SU-DHL-6 (cell line): ENCODE results near the gene MMP10.

Experiments
- H2AFZ ChIP-seq: fragments of 200-600 bp; sonication (generic); 2 replicates; pipeline ENCODE4 v1.6.1; 2014; ENCODE audit warnings: low read depth, mild to moderate bottlenecking, moderate library complexity, mixed read lengths, antibody characterized with exemption, low read length; ENCODE audit not compliant: severe bottlenecking
- H3F3A ChIP-seq: fragments of 200-600 bp; shearing (Covaris generic); 2 replicates; pipeline ENCODE4 v1.6.0; 2016; ENCODE audit warnings: antibody characterized with exemption, mild to moderate bottlenecking; ENCODE audit not compliant: insufficient read depth
- H3K27ac ChIP-seq: fragments of 200-600 bp; sonication (generic); 2 replicates; pipeline ENCODE4 v1.5.1; 2016; ENCODE audit warnings: low read depth, mild to moderate bottlenecking, low read length, moderate library complexity, mixed read lengths
- H3K27me3 ChIP-seq: fragments of 200-600 bp; sonication (generic), shearing (Covaris generic); 2 replicates; pipeline ENCODE4 v1.6.0; 2014; ENCODE audit warnings: mild to moderate bottlenecking, low read length
- H3K36me3 ChIP-seq: fragments of 200-600 bp; sonication (generic); 2 replicates; pipeline ENCODE4 v1.6.1; 2014; ENCODE audit warnings: mild to moderate bottlenecking, low read length, mixed read lengths
- H3K4me2 ChIP-seq: fragments of 300-600, 200-600 bp; shearing (Covaris generic), sonication (generic); 2 replicates; pipeline ENCODE4 v1.6.0; 2014; ENCODE audit warnings: low read length, low read depth, mild to moderate bottlenecking; ENCODE audit not compliant: poor library complexity, severe bottlenecking
- H3K4me3 ChIP-seq: fragments of 200-600 bp; sonication (generic); 2 replicates; pipeline ENCODE4 v1.5.1; 2014; ENCODE audit warnings: antibody characterized with exemption, low read length, mild to moderate bottlenecking, mixed read lengths; ENCODE audit not compliant: insufficient read depth, poor library complexity, severe bottlenecking
- H3K79me2 ChIP-seq: fragments of 200-600 bp; sonication (generic); 2 replicates; pipeline ENCODE4 v1.6.1; 2014; ENCODE audit warnings: mild to moderate bottlenecking, low read length, moderate library complexity; ENCODE audit not compliant: insufficient read depth
- H3K9ac ChIP-seq: fragments of 200-600 bp; sonication (generic); 2 replicates; pipeline ENCODE4 v1.7.0; 2014; ENCODE audit warnings: mild to moderate bottlenecking, low read length
- H3K9me2 ChIP-seq: fragments of 200-600 bp; sonication (generic); replicated peaks from 2 replicates; pipeline ENCODE4 v1.6.1; 2014; ENCODE audit warnings: low read length; ENCODE audit not compliant: insufficient read depth
- H3K9me3 ChIP-seq: fragments of 200-600 bp; sonication (generic); 2 replicates; pipeline ENCODE4 v1.6.1; 2014; ENCODE audit warnings: low read length, mixed read lengths; ENCODE audit not compliant: insufficient read depth
- H4K20me1 ChIP-seq: fragments of 200-600 bp; sonication (generic); 2 replicates; pipeline ENCODE4 v1.6.1; 2014; ENCODE audit warnings: low read depth, mild to moderate bottlenecking, antibody characterized with exemption, low read length, moderate library complexity, mixed read lengths
- CTCF ChIP-seq: fragments of 200-600 bp; sonication (generic); IDR thresholded peaks from one replicate; pipeline ENCODE4 v1.5.1; 2017; ENCODE audit warnings: antibody characterized with exemption, mild to moderate bottlenecking, low read length, moderate library complexity; ENCODE audit not compliant: insufficient read depth, poor library complexity, severe bottlenecking
- EZH2phosphoT487 ChIP-seq: fragments of 200-600 bp; sonication (generic), shearing (Covaris generic); conservative IDR thresholded peaks from 2 replicates; pipeline ENCODE4 v1.6.1; 2018; ENCODE audit warnings: mild to moderate bottlenecking, antibody characterized with exemption, low read length, moderate library complexity, mixed read lengths

MMP10 gene

GRCh38 chr11:102792604-102793003, 12.2 kb upstream of the MMP10 start:
- H3K9ac ChIP-seq, result no peak overlapping the region
- TF ChIP-seq EZH2phosphoT487 (no peak), CTCF (no peak)
- H3K4me3 ChIP-seq, result no peak overlapping the region
- no peak overlapping the region for H2AFZ ChIP-seq
- no peaks in the 10 kb centered on the region for H3K79me2 ChIP-seq
- no peak overlapping the region for H3K4me2 ChIP-seq
- H3K36me3 ChIP-seq, result no peaks in the 10 kb centered on the region
- no peaks in the 10 kb centered on the region for H3K9me3 ChIP-seq
- H3K27me3 ChIP-seq, result no peaks in the 10 kb centered on the region
- H4K20me1 ChIP-seq, result no peaks in the 10 kb centered on the region
- no peak overlapping the region for H3K27ac ChIP-seq
- H3F3A ChIP-seq, result no peaks in the 10 kb centered on the region
- H3K9me2 ChIP-seq, result no peaks in the 10 kb centered on the region

GRCh38 chr11:102791271-102792036, 11.0 kb upstream of the MMP10 start:
- Histone ChIP-seq H3K4me3 (no peak overlapping the region), H3K9me2 (no peaks in the 10 kb centered on the region), H4K20me1 (no peaks in the 10 kb centered on the region), H3K79me2 (no peaks in the 10 kb centered on the region), H3K27ac (no peak overlapping the region), H3K9ac (no peak overlapping the region), H3K4me2 (no peak overlapping the region), H3K27me3 (no peaks in the 10 kb centered on the region), H3K9me3 (no peaks in the 10 kb centered on the region), H3F3A (no peaks in the 10 kb centered on the region), H2AFZ (no peak overlapping the region), H3K36me3 (no peaks in the 10 kb centered on the region)
- TF ChIP-seq EZH2phosphoT487 (no peak), CTCF (no peak)

- Histone ChIP-seq H2AFZ (no peak overlapping the region), H3K27me3 (no peaks in the 10 kb centered on the region), H3F3A (no peaks in the 10 kb centered on the region), H3K4me3 (no peak overlapping the region), H3K4me2 (no peak overlapping the region), H3K9ac (no peak overlapping the region), H4K20me1 (no peaks in the 10 kb centered on the region), H3K9me3 (no peaks in the 10 kb centered on the region), H3K79me2 (no peaks in the 10 kb centered on the region), H3K27ac (no peak overlapping the region), H3K36me3 (no peaks in the 10 kb centered on the region), H3K9me2 (no peaks in the 10 kb centered on the region)
- TF ChIP-seq CTCF (no peak), EZH2phosphoT487 (no peak)
Measured at GRCh38 chr11:102788334-102788995, 8.0 kb upstream of the MMP10 start.
